HepG2 (cell line): Measurements from ENCODE around the gene C19orf73. TPM values are rescaled to one million over a fixed set of nuclear protein-coding genes. Genes with fewer than 3 reads are reported as not detected.
A peak's percentile ranks its signal among the peaks of the same experiment; 100 is the strongest.

ENCODE experiments used
- ARID2 ChIP-seq: sonication (generic); formaldehyde crosslinking; IDR thresholded peaks from 2 replicates; pipeline ENCODE4 v1.8.1; 2022; ENCODE audit warnings: mild to moderate bottlenecking, missing genetic modification reagents, borderline replicate concordance
- ATF6 ChIP-seq: sonication (generic); formaldehyde crosslinking; conservative IDR thresholded peaks from 2 replicates; pipeline ENCODE4 v1.4.0; 2020; ENCODE audit warnings: missing genetic modification reagents
- ATF7-NPFF ChIP-seq: sonication (generic); formaldehyde crosslinking; IDR thresholded peaks from 2 replicates; pipeline ENCODE4 v1.8.1; 2023; ENCODE audit warnings: mild to moderate bottlenecking, low read depth, missing genetic modification reagents, moderate library complexity
- BRF2 ChIP-seq: sonication (generic); formaldehyde crosslinking; IDR thresholded peaks from 2 replicates; pipeline ENCODE4 v1.8.1; 2022; ENCODE audit warnings: mild to moderate bottlenecking, missing genetic modification reagents
- NPAS2 ChIP-seq: sonication (generic); formaldehyde crosslinking; IDR thresholded peaks from 2 replicates; pipeline ENCODE4 v1.8.0; 2022; ENCODE audit warnings: mild to moderate bottlenecking, missing genetic modification reagents, borderline replicate concordance
- NRL ChIP-seq: sonication (generic); formaldehyde crosslinking; IDR thresholded peaks from 2 replicates; pipeline ENCODE4 v1.5.0; 2020; ENCODE audit warnings: missing genetic modification reagents, mild to moderate bottlenecking, moderate library complexity, borderline replicate concordance
- PHF5A ChIP-seq: IDR thresholded peaks from one replicate; pipeline ENCODE4 v1.6.1; 2018; ENCODE audit warnings: low read depth, missing genetic modification reagents; ENCODE audit not compliant: unreplicated experiment
- REST ChIP-seq, 2 experiments: IDR thresholded peaks; 2 replicates each; pipeline ENCODE4 v1.6.1; 2011 to 2012; ENCODE audit warnings: low read length in 2 of 2, borderline replicate concordance in 1 of 2, low read depth in 1 of 2, mild to moderate bottlenecking in 1 of 2, moderate library complexity in 1 of 2
- RFX3 ChIP-seq: IDR thresholded peaks from 2 replicates; pipeline ENCODE4 v1.6.1; 2016; ENCODE audit warnings: missing biosample characterization, missing genetic modification reagents
- SKIL ChIP-seq: sonication (generic); formaldehyde crosslinking; IDR thresholded peaks from 2 replicates; pipeline ENCODE4 v1.8.0; 2022; ENCODE audit warnings: missing genetic modification reagents, mild to moderate bottlenecking, moderate library complexity, borderline replicate concordance
- SP140L ChIP-seq: sonication (generic); formaldehyde crosslinking; IDR thresholded peaks from 2 replicates; pipeline ENCODE4 v1.4.0; 2020; ENCODE audit warnings: missing genetic modification reagents, borderline replicate concordance
- ZMYM4 ChIP-seq: sonication (generic); formaldehyde crosslinking; IDR thresholded peaks from 2 replicates; pipeline ENCODE4 v1.8.1; 2023; ENCODE audit warnings: mild to moderate bottlenecking, missing genetic modification reagents
- ZNF230 ChIP-seq: sonication (generic); formaldehyde crosslinking; IDR thresholded peaks from 2 replicates; pipeline ENCODE4 v1.4.0; 2020; ENCODE audit warnings: mild to moderate bottlenecking, missing genetic modification reagents
- ZNF3 ChIP-seq: IDR thresholded peaks from 2 replicates; pipeline ENCODE4 v1.7.0; 2017; ENCODE audit warnings: inconsistent platforms
- ZNF33B ChIP-seq: sonication (generic); formaldehyde crosslinking; IDR thresholded peaks from 2 replicates; pipeline ENCODE4 v1.5.1; 2020; ENCODE audit warnings: mild to moderate bottlenecking, missing genetic modification reagents
- ZNF660 ChIP-seq: sonication (generic); formaldehyde crosslinking; IDR thresholded peaks from 2 replicates; pipeline ENCODE4 v1.5.1; 2020; ENCODE audit warnings: mild to moderate bottlenecking, low read depth, missing genetic modification reagents, borderline replicate concordance
- ZNF782 ChIP-seq: sonication (generic); formaldehyde crosslinking; IDR thresholded peaks from 2 replicates; pipeline ENCODE4 v1.4.0; 2020; ENCODE audit warnings: missing genetic modification reagents, mild to moderate bottlenecking, borderline replicate concordance
- ZSCAN21 ChIP-seq: sonication (generic); formaldehyde crosslinking; IDR thresholded peaks from 2 replicates; pipeline ENCODE4 v1.8.0; 2022; ENCODE audit warnings: mild to moderate bottlenecking, missing genetic modification reagents, moderate library complexity, borderline replicate concordance
- ZSCAN30 ChIP-seq: sonication (generic); formaldehyde crosslinking; IDR thresholded peaks from 2 replicates; pipeline ENCODE4 v1.5.0; 2020; ENCODE audit warnings: mild to moderate bottlenecking, missing genetic modification reagents
- polyA plus RNA-seq, 8 experiments: library from polyadenylated mRNA; depleted of rRNA in 3 of 8; stranded (reverse) in 7 of 8; unstranded in 1 of 8; fragments of >200 nt; fragmentation: Illumina TruSeq in 4 of 8; extraction: Trizol in 4 of 8; gene quantifications; 2 replicates each; pipeline versions ENCODE4 v1.2.1 to v1.2.3, GENCODE V29; 2011 to 2016; ENCODE audit warnings: low read depth in 4 of 8, missing spikeins in 1 of 8, mixed read lengths in 1 of 8; ENCODE audit not compliant: insufficient read depth in 1 of 8
- total RNA-seq, 5 experiments: library from RNA; depleted of rRNA; stranded (reverse); fragments of >200 nt; fragmentation: Illumina TruSeq; extraction: Trizol; gene quantifications; 2 replicates each; pipeline ENCODE4 v1.2.3, GENCODE V29; 2016; ENCODE audit warnings: low read depth in 1 of 5

Gene C19orf73
- total and polyA plus RNA-seq, 2 of the 13 experiments (the other 11 are each of a cell fraction or from before 2014, with no cell fraction given): 1.4 to 1.5 TPM

- TF ChIP-seq ZNF660 (CRISPR knock-in tag) (no peak), ZNF33B (CRISPR knock-in tag) (0 out of 2 replicates have a peak, but pooled peaks have one; percentile 44), ATF6 (no peak), ZMYM4 (CRISPR knock-in tag) (peak; percentile 65), ATF7-NPFF (peak; percentile 78; the same call in 1 of the 2 replicates), NPAS2 (CRISPR knock-in tag) (no peak), ARID2 (no peak), ZNF230 (CRISPR knock-in tag) (no peak; the same call in 1 of the 2 replicates), NRL (CRISPR knock-in tag) (peak; percentile 70; the same call in 1 of the 2 replicates), REST (IDR thresholded peaks at IDR 0.05; ENCODE audit: borderline replicate concordance in 1 of 2, low read depth in 1 of 2, low read length in 2 of 2) (no peak), ZNF782 (CRISPR knock-in tag) (peak; percentile 66; the same call in 1 of the 2 replicates), RFX3 (no peak), BRF2 (CRISPR knock-in tag) (no peak), ZNF3 (CRISPR knock-in tag) (peak; percentile 95), SKIL (CRISPR knock-in tag) (0 out of 2 replicates have a peak, but pooled peaks have one; percentile 25), PHF5A (CRISPR knock-in tag) (no peak), ZSCAN30 (CRISPR knock-in tag) (no peak), SP140L (CRISPR knock-in tag) (no peak), ZSCAN21 (no peak; the same call in 1 of the 2 replicates)
Observed at GRCh38 chr19:49113762-49114629, 4.9 kb downstream of the C19orf73 start, which contains the start of gene LIN7B (continued).
